Effector memory CD4-positive, alpha-beta T cell (primary cell): ENCODE data around the gene MRAP.

Experiments used
- DNase-seq, 3 donors: peaks; one replicate each; pipeline ENCODE4 v3.0.0-alpha.2; 2020
- H3K27ac ChIP-seq: 2 replicates; pipeline ENCODE4 v1.7.0; 2013; ENCODE audit warnings: mild to moderate bottlenecking, low read length, moderate library complexity; ENCODE audit not compliant: insufficient read depth, poor library complexity, severe bottlenecking
- H3K27me3 ChIP-seq: replicated peaks from 2 replicates; pipeline ENCODE4 v1.7.0; 2013; ENCODE audit warnings: mild to moderate bottlenecking, low read length; ENCODE audit not compliant: insufficient read depth, control insufficient read depth, poor library complexity, severe bottlenecking
- H3K36me3 ChIP-seq: 2 replicates; pipeline ENCODE4 v1.7.0; 2013; ENCODE audit warnings: mild to moderate bottlenecking, low read length, moderate library complexity; ENCODE audit not compliant: control insufficient read depth, insufficient read depth
- H3K4me1 ChIP-seq: 2 replicates; pipeline ENCODE4 v1.7.0; 2013; ENCODE audit warnings: low read length, mild to moderate bottlenecking; ENCODE audit not compliant: control insufficient read depth, insufficient read depth, poor library complexity, severe bottlenecking
- H3K4me3 ChIP-seq: 2 replicates; pipeline ENCODE4 v1.7.0; 2013; ENCODE audit warnings: low read length, low read depth, mild to moderate bottlenecking; ENCODE audit not compliant: insufficient read depth, poor library complexity, severe bottlenecking
- H3K9me3 ChIP-seq: 2 replicates; pipeline ENCODE4 v1.7.0; 2013; ENCODE audit warnings: mild to moderate bottlenecking, low read length, moderate library complexity; ENCODE audit not compliant: control insufficient read depth

MRAP gene

DNA sequence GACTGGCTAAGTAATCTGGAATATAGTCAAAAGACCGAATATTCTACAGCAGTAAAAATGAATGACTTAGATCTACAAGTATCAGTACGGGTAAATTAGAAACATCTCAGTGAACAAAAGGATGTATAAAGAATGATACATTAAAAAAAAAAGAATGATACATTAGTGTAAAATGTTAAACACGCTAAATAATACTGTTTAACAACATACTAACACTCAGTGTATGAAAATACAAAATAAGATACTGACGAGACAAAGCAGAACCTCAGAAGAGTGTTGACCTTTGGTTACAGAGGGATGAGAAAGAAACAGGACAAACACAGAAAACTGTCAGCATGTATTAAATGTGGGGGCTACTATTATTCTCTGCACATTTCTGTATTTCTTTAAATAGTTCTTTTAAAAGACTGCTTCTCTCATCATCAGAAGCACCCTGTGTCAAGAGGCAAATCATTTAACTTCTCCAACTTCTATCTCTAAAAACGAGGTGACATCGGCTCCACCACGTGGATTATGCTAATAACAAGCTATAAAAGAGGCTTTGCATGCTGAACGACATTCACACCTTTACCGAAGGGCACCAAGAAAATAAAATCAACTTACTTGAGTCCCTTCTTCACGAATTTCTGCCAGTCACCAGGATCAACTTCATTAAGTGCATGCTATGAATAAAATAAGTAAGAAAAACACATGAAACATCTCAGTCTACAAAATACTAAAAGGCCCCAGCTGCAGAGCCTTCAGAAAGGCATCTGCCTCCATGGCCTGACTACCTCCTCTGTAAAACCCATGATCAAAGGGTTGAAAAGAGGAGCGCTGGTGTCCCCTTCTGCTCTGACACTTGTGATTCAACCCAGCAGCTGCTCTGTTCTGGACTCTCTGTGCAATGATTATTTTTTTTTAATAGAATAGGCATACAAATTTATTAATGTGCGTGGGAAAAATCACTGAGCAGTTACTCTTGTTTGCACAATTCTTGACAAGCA is 42.5 kb downstream of the MRAP start:
- H3K36me3 ChIP-seq, result peaks cover 84% of the 10 kb centered on the region
- H3K27me3 ChIP-seq, result no peaks in the 10 kb centered on the region
- no peak for DNase-seq
- H3K4me3 ChIP-seq, result no peak overlapping the region
- H3K4me1 ChIP-seq, result no peaks in the 10 kb centered on the region
- H3K27ac ChIP-seq, result no peak overlapping the region
- H3K9me3 ChIP-seq, result peaks cover 7% of the 10 kb centered on the region

DNA sequence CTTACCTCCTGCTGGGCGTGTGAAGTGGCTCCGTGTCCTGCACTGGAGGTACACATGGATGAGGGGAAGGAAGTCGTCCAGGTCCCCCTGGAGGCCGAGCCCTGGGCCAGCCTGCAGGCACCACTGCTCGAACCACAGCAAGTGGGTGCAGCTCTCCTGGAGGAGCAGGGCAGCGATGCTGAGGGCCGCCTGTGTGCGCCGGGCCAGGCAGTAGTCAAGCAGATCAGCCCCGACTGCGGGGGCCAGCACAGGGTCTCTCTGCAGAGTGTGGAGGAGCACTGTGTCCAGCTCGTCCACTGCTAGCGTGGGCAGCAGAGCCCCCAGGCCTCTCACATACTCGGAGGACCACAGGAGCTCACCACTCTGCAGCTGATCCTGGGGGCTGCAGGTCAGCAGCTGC is 48.3 kb downstream of the MRAP start:
- H3K27me3 ChIP-seq, result no peaks in the 10 kb centered on the region
- peaks cover 96% of the 10 kb centered on the region for H3K36me3 ChIP-seq
- no peak overlapping the region for H3K27ac ChIP-seq
- no peak overlapping the region for H3K4me3 ChIP-seq
- peaks cover 7% of the 10 kb centered on the region for H3K9me3 ChIP-seq
- DNase-seq, result no peak
- H3K4me1 ChIP-seq, result no peaks in the 10 kb centered on the region

DNA sequence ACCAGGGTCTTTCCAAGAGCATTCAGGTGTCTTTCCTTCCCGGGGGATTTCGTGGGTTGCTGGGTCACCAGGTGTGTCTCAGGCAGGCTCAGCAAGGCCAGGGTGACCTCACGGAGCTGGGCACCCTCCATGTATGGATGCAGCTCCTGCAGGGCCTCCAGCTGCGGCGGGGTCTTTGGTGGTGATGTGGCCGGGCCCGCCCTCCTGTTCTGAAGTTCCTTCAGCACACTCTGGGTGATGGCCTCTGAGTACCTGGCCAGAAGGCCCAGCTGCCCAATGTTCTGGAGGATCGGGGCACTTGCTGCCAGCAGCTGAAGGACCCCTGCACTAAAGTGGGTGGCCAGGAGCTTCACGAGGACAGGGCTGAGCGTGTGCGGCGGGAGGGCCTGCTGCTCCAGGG is 48.7 kb downstream of the MRAP start:
- Histone ChIP-seq H3K4me3 (no peak overlapping the region), H3K27me3 (no peaks in the 10 kb centered on the region), H3K27ac (no peak overlapping the region), H3K9me3 (peaks cover 7% of the 10 kb centered on the region), H3K4me1 (no peaks in the 10 kb centered on the region), H3K36me3 (peaks cover 96% of the 10 kb centered on the region)
- no peak for DNase-seq

DNA sequence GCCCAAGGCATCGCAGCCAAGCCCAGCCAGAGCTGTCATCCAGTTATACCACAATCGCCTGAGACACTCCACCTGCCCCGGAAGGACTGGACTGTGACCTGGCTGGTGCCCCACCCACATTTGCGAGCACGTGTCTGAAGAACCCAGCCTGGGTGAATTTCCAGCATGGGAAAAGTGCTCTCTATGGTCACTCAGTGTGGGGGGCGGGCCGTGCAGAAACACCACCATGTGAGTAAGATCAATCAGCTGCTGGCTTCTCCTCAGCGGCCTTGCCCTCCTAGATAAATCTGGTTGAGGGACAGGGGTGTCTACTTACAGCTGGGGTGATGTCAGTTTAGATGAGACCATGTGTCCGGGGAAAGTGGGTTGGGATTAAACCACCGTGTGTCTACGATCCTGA is 49.3 kb downstream of the MRAP start:
- H3K4me3 ChIP-seq, result no peak overlapping the region
- DNase-seq, result no peak
- peaks cover 98% of the 10 kb centered on the region for H3K36me3 ChIP-seq
- H3K27ac ChIP-seq, result no peak overlapping the region
- no peaks in the 10 kb centered on the region for H3K4me1 ChIP-seq
- no peaks in the 10 kb centered on the region for H3K27me3 ChIP-seq
- H3K9me3 ChIP-seq, result peaks cover 7% of the 10 kb centered on the region

DNA sequence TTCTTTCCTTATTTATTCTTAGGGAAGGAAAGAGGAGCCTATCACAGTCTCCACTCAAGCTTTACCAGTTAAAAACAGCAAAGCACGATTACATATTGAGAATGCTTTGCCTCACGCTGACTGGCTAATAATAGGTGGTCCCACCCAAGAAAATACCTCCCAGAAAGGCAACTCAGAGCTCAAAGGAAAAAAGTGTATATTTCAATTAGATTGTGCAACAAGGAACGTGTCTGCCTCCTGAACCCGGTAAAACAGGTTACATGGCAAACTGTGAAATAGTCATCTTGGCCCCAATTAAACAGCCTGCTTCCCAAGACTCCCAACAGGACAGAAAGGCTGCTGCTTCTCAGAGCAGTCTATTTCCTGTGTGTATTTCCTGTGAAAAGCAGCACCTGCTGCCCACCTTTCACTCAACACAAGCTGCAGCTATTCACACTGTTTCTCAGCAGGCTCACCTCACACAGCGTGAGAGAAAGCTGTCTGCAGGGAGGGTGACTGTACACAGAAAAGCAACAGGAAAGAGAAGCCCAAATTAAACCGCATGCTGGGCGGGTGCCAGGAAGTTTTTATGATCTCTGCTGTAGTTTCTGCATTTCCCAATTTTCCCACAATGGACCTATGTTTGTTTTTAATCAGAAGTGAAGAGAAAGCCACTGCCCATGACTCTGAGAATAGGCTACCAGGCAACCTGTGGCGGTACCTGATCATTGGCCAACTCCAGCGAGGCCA is 50.1 kb downstream of the MRAP start:
- no peak for DNase-seq
- Histone ChIP-seq H3K4me1 (no peaks in the 10 kb centered on the region), H3K27ac (no peak overlapping the region), H3K4me3 (no peak overlapping the region), H3K27me3 (no peaks in the 10 kb centered on the region), H3K36me3 (peaks cover 98% of the 10 kb centered on the region), H3K9me3 (peaks cover 7% of the 10 kb centered on the region)

DNA sequence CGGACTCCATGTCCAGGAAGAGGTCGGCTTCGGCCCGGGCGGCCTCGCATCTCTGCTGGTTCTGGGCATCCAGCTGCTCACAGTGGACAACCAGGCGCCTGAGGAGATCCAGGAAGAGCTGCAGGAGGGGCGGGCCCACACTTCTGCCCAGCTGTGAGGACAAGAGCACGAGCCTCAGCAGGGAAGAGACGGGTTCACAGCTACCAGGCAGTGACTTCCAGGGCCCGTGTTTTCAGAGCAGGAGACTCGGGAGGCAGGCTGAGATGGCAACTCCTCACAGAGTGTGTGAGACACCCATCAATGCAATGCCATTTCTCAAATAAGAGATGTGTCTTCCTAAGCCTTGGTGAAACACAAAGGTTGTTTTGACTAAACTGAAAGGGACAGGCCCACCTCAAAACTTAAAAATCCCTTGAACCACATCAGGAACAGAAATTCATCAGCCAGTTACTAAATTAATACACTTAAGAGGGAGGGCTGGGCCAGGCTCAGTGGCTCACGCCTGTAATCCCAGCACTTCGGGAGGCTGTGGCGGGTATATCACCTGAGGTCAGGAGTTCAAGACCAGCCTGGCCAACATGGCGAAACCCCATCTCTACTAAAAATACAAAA is 50.8 kb downstream of the MRAP start:
- H3K27me3 ChIP-seq, result no peaks in the 10 kb centered on the region
- H3K9me3 ChIP-seq, result peaks cover 2% of the 10 kb centered on the region
- no peak overlapping the region for H3K27ac ChIP-seq
- no peak for DNase-seq
- peaks cover 98% of the 10 kb centered on the region for H3K36me3 ChIP-seq
- no peak overlapping the region for H3K4me3 ChIP-seq
- no peaks in the 10 kb centered on the region for H3K4me1 ChIP-seq

DNA sequence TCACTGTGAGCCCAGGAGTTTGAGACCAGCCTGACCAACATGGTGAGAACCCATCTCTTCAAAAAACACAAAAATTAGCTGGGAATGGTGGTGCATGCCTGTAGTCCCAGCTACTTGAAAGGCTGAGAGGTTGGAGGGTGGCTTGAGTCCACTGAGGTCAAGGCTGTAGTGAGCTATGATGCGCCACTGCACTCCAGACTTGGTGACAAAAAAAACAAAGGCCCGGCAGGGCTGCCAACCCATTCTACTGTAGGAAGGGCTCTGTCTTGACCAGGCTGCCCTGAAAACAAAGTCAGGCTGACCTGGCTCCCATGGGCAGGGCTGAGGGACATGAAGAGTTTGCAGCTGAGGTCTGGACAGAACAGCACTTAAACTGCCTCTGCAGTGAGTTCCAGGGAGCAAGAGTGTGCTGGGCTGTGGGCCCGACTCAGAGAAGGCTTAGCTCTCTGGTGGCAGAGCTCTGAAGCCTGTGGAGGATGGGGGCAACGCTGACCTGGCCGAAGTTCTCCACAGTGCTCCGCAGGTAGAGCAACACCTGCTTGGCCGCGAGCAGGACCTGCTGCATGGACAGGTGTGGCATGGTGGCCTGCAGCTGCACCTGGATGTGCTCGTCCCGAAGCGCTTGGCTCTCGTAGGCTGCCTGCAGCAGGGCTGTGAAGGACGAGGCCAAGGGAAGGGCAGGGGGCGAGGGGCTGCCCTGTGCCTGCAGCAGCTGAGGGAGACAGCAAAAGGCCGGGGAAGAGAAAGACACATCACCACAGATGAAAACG is 51.7 kb downstream of the MRAP start:
- Histone ChIP-seq H3K9me3 (no peaks in the 10 kb centered on the region), H3K27me3 (no peaks in the 10 kb centered on the region), H3K4me3 (no peak overlapping the region), H3K36me3 (peaks cover 98% of the 10 kb centered on the region), H3K4me1 (no peaks in the 10 kb centered on the region), H3K27ac (no peak overlapping the region)
- no peak for DNase-seq

DNA sequence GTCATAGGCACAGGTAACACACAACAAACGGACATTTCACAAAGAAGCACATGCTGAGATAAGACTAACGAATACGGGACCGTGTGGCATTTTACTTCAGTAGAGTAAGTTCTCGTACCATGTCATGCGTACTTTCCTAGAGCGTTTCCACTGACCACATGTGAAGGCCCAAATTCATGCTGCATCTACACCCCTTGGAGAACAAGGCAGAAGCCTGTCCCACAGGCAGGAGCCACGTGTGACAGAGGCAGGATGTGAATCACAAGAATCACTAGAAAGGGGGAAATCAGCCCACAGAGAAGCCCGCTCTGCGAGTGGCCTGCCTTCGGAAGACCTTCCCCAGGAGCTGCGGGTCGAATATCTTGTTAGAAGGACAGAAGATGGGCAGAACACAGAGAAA is 52.3 kb downstream of the MRAP start:
- H3K27me3 ChIP-seq, result no peaks in the 10 kb centered on the region
- H3K9me3 ChIP-seq, result no peaks in the 10 kb centered on the region
- no peak overlapping the region for H3K4me3 ChIP-seq
- peaks cover 97% of the 10 kb centered on the region for H3K36me3 ChIP-seq
- H3K4me1 ChIP-seq, result no peaks in the 10 kb centered on the region
- no peak for DNase-seq
- no peak overlapping the region for H3K27ac ChIP-seq

DNA sequence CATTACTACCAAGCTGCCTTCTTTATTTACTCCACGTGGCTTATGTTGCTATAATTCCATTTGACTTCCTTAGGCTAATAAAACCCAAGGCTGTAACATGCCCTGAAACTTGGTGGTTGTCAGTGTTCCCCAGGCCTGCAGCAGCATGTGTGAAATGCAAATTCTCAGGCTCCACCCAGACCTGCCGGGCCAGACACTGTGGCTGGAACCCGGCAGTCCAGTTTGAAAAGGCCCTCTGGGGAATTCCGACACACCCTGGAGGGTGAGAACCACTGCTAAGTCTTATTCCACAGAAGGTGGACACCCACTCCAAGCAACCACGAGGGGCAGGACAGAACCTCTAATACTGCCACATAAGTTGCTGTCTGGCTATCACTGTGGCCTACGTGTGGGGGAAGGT is 52.8 kb downstream of the MRAP start:
- Histone ChIP-seq H3K4me3 (no peak overlapping the region), H3K4me1 (no peaks in the 10 kb centered on the region), H3K36me3 (peaks cover 97% of the 10 kb centered on the region), H3K9me3 (no peaks in the 10 kb centered on the region), H3K27ac (no peak overlapping the region), H3K27me3 (no peaks in the 10 kb centered on the region)
- DNase-seq, result no peak
